Amniotic stem cell (primary cell): ENCODE results near the gene TRIO.
"Not testable (repeated sequence)": the region's sequence is repeated elsewhere in the genome, so short reads cannot be mapped to it uniquely, and the experiment has no call there.

Experiments used
- DNase-seq: peaks from one replicate; lab custom pipeline; 2025; lab: John Stamatoyannopoulos, UW

The TRIO gene

DNA sequence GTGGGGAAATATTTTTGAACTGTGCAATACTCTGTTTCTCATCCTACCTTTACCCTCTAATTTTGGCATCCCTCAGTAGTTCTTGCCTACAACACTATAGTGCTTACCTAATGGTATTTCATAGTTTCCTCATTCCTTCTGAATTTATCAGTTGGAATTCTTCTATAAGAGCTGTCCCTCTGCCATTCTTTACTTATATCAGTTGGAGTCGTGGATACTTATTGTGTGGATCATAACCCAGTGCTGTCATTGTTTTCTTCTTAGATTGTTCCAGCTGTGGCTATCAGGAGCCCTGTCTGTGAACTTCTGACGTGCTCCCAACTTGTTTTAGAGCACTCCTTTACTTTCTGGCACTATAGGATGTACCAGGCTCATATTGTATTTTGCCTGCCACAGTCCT lies 292.3 kb downstream of the TRIO start:
- no peak for DNase-seq

GRCh38 chr5:14436122-14436521 lies 293.0 kb downstream of the TRIO start:
- not testable (repeated sequence) for DNase-seq

DNA sequence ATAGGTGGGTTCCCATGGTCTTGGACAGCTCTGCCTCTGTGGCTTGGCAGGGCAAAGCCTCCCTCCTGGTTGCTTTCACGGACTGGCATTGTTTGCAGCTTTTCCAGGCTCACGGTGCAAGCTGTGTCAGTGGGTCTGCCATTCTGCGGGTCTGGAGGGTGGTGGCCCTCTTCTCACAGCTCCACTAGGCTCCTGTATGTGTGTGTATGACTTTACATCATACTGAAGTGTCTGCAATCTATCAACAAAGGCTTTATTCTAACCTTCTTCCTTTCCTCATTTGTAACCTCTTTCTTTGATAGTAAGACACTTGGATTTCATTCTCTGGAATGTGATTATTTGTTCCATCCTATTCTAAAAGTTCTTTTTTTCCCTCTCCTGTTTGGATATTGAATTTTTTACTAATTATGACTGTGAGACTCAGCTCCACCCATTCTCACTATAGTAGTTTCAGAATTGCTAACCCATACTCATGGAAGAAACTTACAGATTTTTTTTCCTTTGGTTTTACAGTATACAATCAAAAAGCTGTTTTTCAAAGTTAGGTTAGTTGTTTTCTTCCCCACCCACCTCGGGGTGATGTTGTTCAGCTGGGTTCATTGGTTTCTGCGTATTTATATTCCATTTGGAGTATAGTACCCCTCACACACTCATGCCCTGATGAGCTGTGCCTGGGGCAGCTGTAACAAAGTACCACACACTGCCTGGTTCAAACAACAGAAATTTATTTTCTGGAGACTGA lies 293.8 kb downstream of the TRIO start:
- DNase-seq: no peak

GRCh38 chr5:14438195-14438606 lies 295.1 kb downstream of the TRIO start:
- no peak for DNase-seq

DNA sequence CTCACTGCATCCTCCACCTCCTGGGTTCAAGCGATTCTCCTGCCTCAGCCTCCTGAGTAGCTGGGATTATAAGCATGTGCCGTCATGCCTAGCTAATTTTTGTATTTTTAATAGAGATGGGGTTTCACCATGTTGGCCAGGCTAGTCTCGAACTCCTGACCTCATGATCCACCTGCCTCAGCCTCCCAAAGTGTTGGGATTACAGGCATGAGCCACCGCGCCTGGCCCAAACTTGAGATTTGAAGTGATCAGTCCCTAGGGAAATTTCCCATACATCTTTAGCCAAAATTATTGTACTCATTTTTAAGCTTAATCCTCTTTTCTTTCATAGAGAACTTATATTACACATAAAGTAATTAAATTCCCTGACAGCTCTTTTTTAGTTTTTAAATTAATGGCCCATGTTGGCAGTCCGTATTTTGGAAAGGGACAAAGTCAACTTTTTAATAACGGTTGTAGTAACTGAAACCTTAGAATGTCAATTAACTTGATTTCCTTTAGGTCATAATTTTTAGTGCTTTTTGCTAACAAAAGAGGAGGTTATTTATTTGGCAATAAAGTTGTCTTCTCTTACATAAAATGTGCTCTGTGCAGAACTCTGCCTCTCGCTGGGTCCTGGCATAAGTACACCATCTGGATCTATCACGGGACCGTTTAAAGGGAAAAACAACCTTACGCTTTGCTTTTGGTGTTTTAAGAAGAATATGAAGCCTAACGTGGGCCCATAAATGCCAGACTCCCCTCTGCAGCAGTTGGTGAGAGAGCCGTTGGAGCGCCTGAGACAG lies 296.1 kb downstream of the TRIO start:
- DNase-seq: no peak

- no peak for DNase-seq
Measured at GRCh38 chr5:14440223-14440581, 297.1 kb downstream of the TRIO start.

DNA sequence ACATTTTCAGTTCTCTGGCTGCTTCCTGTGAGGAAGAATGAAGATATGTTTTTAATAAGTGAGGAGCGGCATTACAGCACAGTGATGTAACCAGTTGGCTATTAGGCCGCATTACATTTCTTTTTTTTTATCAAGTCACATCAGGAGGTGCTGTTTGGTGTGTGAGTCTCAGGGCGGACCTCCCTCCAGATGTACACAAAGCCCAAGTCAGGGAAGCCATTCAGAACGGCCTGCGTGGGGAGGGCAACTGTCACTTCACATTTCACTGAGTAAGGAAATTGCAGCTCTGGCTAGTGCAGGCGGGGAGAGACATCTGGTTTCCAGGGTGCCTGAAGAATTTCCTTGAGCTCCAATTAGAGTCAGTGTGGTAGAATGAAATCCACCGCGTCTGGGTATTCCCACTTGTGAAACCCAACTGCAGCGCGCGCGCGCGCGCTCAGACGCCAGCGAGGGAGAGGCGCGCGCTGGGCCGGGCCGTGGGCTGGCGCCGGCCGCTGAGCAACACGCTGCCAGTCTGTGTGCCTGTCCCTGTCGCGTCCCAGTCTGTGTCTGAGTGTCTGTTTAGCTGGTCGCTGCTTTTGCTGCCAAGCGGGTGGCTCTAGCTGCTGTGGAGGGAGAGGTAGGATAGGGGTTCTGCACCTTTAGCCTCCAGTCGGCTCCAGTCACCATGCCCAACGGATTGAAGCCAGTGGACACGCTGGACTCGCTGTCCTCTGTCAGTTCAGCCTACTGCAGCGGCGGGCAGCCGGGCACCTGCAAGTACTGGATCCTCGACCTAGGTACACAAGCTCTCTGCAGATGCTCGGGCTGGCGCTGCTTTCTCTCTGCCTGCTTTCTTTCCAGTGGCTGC lies 297.7 kb downstream of the TRIO start:
- peak; percentile 90 for DNase-seq

DNA sequence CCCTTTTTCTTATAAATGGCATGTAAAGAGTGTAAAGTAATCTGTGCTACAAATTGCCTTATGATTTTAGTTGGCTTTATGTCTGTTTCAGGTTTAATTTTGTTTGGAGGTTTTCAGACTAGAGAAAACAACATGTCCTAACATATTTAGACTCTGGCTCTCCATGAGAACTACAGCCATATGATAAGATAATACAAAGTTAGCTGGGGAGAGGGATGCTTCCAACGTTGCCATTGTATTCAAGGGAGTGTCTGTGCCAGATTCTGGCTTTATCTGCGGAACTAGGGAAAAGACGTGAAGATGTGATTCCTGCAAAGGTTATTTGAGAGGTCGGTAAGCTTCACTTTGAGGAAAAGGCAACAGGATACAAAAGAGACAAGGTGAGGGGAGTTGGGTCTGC lies 298.5 kb downstream of the TRIO start:
- DNase-seq: no peak

DNA sequence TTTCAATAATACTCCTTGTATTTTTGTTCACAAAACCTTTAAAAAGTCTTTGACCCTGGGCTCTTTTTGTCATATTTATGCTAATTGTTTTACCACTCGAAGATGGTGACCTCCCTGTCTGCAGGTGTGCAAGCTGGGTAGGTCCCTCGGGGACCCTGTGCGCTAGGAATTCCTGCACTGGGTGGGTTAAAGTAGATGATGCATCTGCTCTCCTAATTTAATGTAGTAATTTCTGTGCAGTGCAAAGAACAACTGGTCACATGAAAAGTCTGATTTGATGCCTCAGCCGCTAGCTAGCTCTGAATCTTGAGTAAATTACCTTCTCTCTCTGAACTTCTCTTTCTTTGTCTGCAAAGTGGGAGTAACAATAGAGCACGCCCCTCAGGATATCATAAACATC lies 299.4 kb downstream of the TRIO start:
- DNase-seq: no peak

GRCh38 chr5:14443671-14444093 lies 300.5 kb downstream of the TRIO start:
- no peak for DNase-seq

DNA sequence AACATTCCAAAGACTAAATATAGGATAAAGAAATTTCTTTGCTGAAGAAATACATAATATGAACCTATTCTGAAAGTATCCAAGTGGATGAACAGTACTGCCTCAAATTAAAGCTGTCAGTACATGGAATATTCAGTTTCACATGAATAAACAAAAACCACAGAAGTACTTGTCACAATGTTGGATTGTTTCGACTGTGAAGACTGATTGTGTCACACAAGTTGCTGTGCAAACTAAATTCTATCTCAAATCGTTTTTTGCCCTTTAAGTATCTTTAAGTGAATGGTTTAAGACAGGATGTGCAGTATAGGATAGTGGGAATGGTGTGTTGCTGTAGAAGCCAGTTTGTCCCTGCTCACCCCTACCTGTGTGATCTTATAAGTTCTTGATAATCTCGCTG lies 301.0 kb downstream of the TRIO start:
- DNase-seq: no peak

DNA sequence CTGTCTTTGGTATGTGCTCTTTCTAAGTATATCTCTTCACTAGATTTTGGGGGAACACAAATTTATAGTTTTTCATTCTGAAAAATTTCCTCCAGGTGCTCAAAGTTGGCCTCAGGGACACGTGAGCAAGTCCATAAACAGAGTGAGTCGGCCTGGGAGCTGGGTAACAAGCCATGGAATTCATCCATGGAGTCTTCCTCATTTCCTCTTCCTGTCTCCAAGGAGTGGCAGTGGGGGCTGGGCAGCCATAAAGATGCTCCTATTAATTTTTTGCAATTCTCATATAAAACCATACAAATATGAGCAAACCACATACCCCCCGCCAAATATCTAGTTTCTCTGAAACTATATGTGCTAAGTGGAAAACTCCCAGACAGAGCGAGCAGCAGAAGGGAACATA lies 301.9 kb downstream of the TRIO start:
- DNase-seq: no peak

- no peak for DNase-seq
Measured at GRCh38 chr5:14445576-14446290, 302.6 kb downstream of the TRIO start.

- no peak for DNase-seq
Measured at GRCh38 chr5:14447958-14448911, 305.1 kb downstream of the TRIO start.

GRCh38 chr5:14449052-14449661 lies 306.0 kb downstream of the TRIO start:
- peak; percentile 24 for DNase-seq

DNA sequence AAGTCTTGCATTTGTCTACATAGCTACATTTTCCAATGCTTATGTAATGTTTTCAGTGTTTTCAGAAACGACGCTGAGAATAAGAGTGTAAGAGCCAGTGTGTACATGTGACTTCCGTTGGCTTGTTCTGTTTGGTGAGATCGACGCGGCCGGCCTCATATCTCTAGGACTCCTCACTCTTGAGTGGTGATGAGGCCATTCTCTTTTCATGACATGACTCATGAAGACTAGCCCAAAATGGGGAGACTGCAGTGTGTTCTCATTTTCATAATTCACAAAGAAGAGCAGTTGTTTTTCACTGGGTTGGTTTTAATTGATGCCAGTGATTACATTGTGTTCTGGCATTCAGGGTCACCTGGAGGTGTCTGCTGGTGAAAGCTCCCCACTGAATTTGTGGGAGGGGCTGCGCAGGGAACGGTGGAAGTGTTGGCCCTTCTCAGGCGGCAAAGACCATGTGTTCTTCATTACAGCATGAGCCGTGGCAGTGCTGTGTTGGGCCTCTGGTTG lies 306.9 kb downstream of the TRIO start:
- peak; percentile 83 for DNase-seq

- no peak for DNase-seq
Measured at GRCh38 chr5:14450742-14451141, 307.6 kb downstream of the TRIO start.

- DNase-seq: no peak
Measured at GRCh38 chr5:14451871-14452270, 308.7 kb downstream of the TRIO start.

- no peak for DNase-seq
Measured at GRCh38 chr5:14452685-14453454, 309.7 kb downstream of the TRIO start.
